PC-9 (cell line): ENCODE measurements around the gene ZFHX3.

Experiments
- CTCF ChIP-seq: fragments of 200-600 bp; sonication (generic); conservative IDR thresholded peaks from 2 replicates; pipeline ENCODE4 v1.6.1; 2017; ENCODE audit warnings: mixed run types, antibody characterized with exemption, mild to moderate bottlenecking, moderate library complexity
- EZH2 ChIP-seq: fragments of 200-600 bp; sonication (generic); IDR thresholded peaks from 2 replicates; pipeline ENCODE4 v1.8.0; 2017; ENCODE audit warnings: antibody characterized with exemption, low read depth

DNA sequence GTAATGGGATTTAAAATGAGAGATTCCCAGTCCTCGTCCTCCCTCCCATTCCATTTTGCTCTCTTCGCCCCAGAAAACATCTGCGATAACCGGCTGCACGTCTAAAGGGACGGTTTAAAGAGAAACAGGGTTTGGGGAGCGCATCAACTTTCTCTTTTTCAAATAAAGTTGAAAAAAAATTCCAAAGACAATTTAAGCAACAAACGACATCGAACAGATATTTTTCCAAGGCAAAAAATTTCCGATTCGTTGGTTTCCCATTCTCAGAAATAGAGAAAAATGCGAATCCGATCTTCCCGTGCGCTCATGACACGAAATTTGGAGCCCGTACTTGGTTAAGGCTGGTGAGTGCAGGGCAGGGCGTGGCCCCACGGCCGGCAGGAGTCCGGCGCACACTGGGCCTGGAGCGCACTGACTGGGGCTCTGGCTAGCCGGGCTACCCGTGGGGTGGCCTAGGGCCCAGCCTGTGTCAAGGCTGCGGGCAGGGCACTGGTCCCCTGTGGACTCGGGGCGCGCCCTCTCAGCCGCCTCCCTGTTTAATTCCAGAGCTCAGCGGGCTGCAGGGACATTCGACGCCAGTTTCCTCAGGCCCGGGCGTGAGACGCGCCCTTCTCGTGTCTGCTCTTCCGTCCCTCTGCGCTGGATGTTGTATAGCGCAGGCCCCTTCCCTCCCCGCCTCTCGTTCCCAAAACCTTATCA, 17.9 kb upstream of the ZFHX3 start:
- TF ChIP-seq EZH2 (no peak), CTCF (no peak)
